Calu3 (cell line): ENCODE data around the gene GDI1. TPM values are rescaled to one million over a fixed set of nuclear protein-coding genes. Genes with fewer than 3 reads are reported as not detected.

Experiments used
- BruUV-seq: library from RNA; stranded (reverse); fragments of 400-500 nt; replicated peaks from 2 replicates; lab custom pipeline; 2021; lab: Mats Ljungman, UMichigan
- CTCF ChIA-PET: fragments of 300-600 bp; sonication (Branson Sonifier 250); formaldehyde crosslinking; loops from one replicate; lab custom pipeline; 2022; ENCODE audit warnings: antibody characterized with exemption; lab: Charles Lee
- DNase-seq: peaks from one replicate; pipeline ENCODE4 v3.0.0; 2022
- H3K27ac Mint-ChIP-seq: one replicate; pipeline ENCODE4 v1.8.0; 2022; ENCODE audit warnings: mixed read lengths; ENCODE audit not compliant: unreplicated experiment
- H3K27me3 Mint-ChIP-seq: one replicate; pipeline ENCODE4 v1.8.0; 2022; ENCODE audit warnings: mixed read lengths; ENCODE audit not compliant: unreplicated experiment
- H3K36me3 Mint-ChIP-seq: one replicate; pipeline ENCODE4 v1.8.0; 2022; ENCODE audit warnings: mild to moderate bottlenecking, moderate library complexity, mixed read lengths; ENCODE audit not compliant: insufficient read depth, unreplicated experiment
- H3K4me1 Mint-ChIP-seq: one replicate; pipeline ENCODE4 v1.8.0; 2022; ENCODE audit warnings: mild to moderate bottlenecking, low read depth, mixed read lengths; ENCODE audit not compliant: unreplicated experiment
- H3K4me3 Mint-ChIP-seq: one replicate; pipeline ENCODE4 v1.8.0; 2022; ENCODE audit warnings: mild to moderate bottlenecking, low read depth, moderate library complexity, mixed read lengths; ENCODE audit not compliant: unreplicated experiment
- H3K9me3 Mint-ChIP-seq: one replicate; pipeline ENCODE4 v1.8.0; 2022; ENCODE audit warnings: low read depth, mixed read lengths; ENCODE audit not compliant: unreplicated experiment
- intact Hi-C: fragments of 100-400 bp; cut with micrococcal nuclease; formaldehyde crosslinking; loops from one replicate; pipeline ENCODE4 v1.10.0; 2022; ENCODE audit not compliant: unreplicated experiment
- total RNA-seq: library from RNA; stranded (reverse); gene quantifications from 2 replicates; pipeline ENCODE4 v1.2.3, GENCODE V29; 2022
- TF ChIP-seq, protein P1 (sequence below): fragments of 200-600 bp; IDR thresholded peaks from one replicate; pipeline ENCODE4 v1.8.0; 2022; ENCODE audit warnings: antibody characterized with exemption; ENCODE audit not compliant: unreplicated experiment

Gene GDI1
- total RNA-seq, 1 experiment from 2014 or later = 118 TPM

DNA sequence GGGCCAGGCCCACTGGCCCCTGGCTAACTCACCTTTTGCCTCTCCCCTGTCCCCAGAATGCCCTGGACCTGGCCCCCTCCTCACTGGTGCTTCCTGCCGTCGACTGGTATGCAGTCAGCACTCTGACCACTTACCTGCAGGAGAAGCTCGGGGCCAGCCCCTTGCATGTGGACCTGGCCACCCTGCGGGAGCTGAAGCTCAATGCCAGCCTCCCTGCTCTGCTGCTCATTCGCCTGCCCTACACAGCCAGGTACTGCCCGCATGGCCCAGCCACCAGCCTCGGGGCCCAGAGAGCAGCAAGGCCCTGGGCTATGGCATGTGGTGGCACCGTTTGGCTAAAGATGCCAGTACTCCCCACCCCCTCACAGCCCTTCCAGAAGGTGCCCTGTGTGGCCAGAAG is 4.7 kb upstream of the GDI1 start:
- no peak for DNase-seq
- Mint-ChIP-seq H3K27ac (no peak overlapping the region), H3K9me3 (no peaks in the 10 kb centered on the region), H3K4me3 (no peak overlapping the region), H3K36me3 (peaks cover 55% of the 10 kb centered on the region), H3K4me1 (peaks cover 20% of the 10 kb centered on the region), H3K27me3 (no peaks in the 10 kb centered on the region)
- intact Hi-C loops = no loop called here
- TF ChIP-seq, protein P1, sequence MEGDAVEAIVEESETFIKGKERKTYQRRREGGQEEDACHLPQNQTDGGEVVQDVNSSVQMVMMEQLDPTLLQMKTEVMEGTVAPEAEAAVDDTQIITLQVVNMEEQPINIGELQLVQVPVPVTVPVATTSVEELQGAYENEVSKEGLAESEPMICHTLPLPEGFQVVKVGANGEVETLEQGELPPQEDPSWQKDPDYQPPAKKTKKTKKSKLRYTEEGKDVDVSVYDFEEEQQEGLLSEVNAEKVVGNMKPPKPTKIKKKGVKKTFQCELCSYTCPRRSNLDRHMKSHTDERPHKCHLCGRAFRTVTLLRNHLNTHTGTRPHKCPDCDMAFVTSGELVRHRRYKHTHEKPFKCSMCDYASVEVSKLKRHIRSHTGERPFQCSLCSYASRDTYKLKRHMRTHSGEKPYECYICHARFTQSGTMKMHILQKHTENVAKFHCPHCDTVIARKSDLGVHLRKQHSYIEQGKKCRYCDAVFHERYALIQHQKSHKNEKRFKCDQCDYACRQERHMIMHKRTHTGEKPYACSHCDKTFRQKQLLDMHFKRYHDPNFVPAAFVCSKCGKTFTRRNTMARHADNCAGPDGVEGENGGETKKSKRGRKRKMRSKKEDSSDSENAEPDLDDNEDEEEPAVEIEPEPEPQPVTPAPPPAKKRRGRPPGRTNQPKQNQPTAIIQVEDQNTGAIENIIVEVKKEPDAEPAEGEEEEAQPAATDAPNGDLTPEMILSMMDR = no peak
- BruUV-seq = no TSS peak
- CTCF ChIA-PET = interaction anchor here (0.6 kb wide), 1 partner anchor 346 kb away, joined by 3 read pairs; no protein-coding TSS in a partner anchor

DNA sequence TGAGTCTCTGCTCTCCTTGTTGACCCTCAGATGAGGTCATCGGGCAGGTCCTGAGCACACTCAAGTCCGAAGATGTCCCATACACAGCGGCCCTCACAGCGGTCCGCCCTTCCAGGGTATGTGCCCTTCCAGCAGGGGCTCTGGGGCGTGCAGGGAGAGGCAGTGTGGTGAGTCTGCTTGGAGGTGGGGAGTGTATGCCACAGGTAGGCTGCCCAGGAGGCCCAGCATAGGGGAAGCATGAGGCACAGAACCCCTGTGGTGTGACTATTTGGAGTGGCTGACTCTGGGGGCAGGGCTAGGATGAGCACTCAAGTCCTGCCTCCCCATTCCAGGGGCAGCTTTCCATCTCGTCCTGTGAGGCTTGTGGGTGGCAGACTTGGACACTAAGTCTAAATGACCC is 3.3 kb upstream of the GDI1 start:
- TF ChIP-seq, protein P1 = no peak
- Mint-ChIP-seq H3K9me3 (no peaks in the 10 kb centered on the region), H3K36me3 (peaks cover 55% of the 10 kb centered on the region), H3K4me3 (no peak overlapping the region), H3K27ac (no peak overlapping the region), H3K4me1 (peaks cover 9% of the 10 kb centered on the region), H3K27me3 (no peaks in the 10 kb centered on the region)
- BruUV-seq = no TSS peak
- CTCF ChIA-PET = no interaction called here
- intact Hi-C loops = no loop called here
- no peak for DNase-seq

DNA sequence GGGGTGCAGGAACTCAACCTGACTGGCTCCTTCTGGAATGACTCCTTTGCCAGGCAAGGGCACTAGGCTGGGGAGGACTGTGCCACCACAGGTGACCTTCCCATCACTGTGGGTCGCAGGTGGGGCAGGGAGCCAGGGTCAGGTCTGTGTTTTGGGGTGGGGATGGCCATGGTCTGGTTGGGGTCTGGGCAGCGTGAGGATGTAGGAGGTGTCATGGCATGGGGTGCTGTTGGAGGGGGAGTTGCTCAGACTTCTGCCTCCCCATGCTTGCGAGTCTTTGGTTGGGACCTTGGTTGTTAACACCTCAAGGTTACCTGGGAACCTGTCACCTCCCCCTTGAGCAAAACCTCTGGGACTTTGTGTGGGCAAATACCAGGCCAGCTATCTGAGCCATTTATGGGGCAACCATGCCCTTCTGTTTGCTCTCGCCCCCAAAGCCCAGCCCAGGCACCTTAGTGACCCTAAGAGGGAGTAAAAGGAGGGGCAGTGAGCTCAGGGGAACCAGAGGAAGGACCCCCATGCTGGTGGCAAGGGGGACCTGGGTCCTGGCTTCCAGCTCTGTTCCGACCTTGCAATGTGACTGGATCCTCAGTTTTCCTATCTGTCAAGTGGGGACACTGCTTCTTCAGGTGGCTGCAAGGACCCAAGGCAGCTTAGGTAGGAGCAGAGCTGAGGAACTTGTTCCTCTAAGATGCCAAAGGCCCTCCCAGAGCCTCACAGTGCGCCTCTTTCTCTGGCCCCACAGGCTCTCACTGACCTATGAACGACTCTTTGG is 2.4 kb upstream of the GDI1 start:
- intact Hi-C loops = no loop called here
- no peaks in the 10 kb centered on the region for H3K9me3 Mint-ChIP-seq
- TF ChIP-seq, protein P1 = no peak

DNA sequence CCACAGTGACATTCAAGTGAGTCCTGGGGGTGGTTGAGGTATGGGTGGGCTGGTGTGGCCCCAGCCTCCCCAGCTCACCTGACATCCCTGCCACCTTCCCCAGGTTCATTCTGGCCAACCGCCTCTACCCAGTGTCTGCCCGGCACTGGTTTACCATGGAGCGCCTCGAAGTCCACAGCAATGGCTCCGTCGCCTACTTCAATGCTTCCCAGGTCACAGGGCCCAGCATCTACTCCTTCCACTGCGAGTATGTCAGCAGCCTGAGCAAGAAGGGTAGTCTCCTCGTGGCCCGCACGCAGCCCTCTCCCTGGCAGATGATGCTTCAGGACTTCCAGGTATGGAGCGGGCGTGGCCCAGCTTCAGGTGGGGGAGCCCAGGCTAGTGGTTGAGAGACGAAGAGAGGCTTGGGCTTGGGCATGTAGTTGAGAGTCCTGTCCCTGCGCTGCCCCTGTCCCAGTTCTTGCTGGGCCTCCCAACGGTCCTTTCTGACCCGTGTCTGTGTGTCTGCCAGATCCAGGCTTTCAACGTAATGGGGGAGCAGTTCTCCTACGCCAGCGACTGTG is 1.7 kb upstream of the GDI1 start:
- H3K9me3 Mint-ChIP-seq = no peaks in the 10 kb centered on the region
- no peak for DNase-seq
- H3K27ac Mint-ChIP-seq = no peak overlapping the region
- H3K27me3 Mint-ChIP-seq = no peaks in the 10 kb centered on the region
- TF ChIP-seq, protein P1 = no peak
- no peak overlapping the region for H3K4me3 Mint-ChIP-seq
- CTCF ChIA-PET = no interaction called here
- BruUV-seq = no TSS peak
- H3K4me1 Mint-ChIP-seq = peaks cover 8% of the 10 kb centered on the region
- intact Hi-C loops = no loop called here
- peaks cover 58% of the 10 kb centered on the region for H3K36me3 Mint-ChIP-seq

More for the DNA sequence above, 2.4 kb upstream of the GDI1 start:
- Mint-ChIP-seq H3K27me3 (no peaks in the 10 kb centered on the region), H3K36me3 (peaks cover 52% of the 10 kb centered on the region), H3K4me3 (no peak overlapping the region), H3K27ac (no peak overlapping the region), H3K4me1 (peaks cover 9% of the 10 kb centered on the region)
- CTCF ChIA-PET = no interaction called here
- DNase-seq = no peak
- no TSS peak for BruUV-seq
